ENCODE results near the gene ARRB1.

Gene ARRB1

GRCh38 chr11:75398906-75399305, 47.4 kb upstream of the ARRB1 start:
- Histone ChIP-seq H3K9ac (ENCODE audit: low read length) (no peak overlapping the region), H3K4me2 (ENCODE audit: low read length) (peak overlapping the region; percentile 90; the same call in 1 of the 2 replicates), H3K4me3 (ENCODE audit: low read depth, low read length, poor library complexity, severe bottlenecking) (peak overlapping the region; percentile 96)

GRCh38 chr11:75394085-75394840, 42.8 kb upstream of the ARRB1 start:
- no peaks in the 10 kb centered on the region for H3K27me3 ChIP-seq (ENCODE audit: insufficient read depth, low read length)
- no peaks in the 10 kb centered on the region for H3F3A ChIP-seq (ENCODE audit: insufficient read depth, low read length)
- H2AFZ ChIP-seq (ENCODE audit: low read length) = no peak overlapping the region
- no peaks in the 10 kb centered on the region for H3K9me3 ChIP-seq (ENCODE audit: low read length)
- H3K79me2 ChIP-seq (ENCODE audit: insufficient read depth, low read length) = no peaks in the 10 kb centered on the region
- H3K36me3 ChIP-seq (ENCODE audit: insufficient read depth, low read length) = no peaks in the 10 kb centered on the region
- H3K4me3 ChIP-seq (ENCODE audit: low read depth, low read length, poor library complexity, severe bottlenecking) = no peak overlapping the region
- no peak overlapping the region for H3K27ac ChIP-seq (ENCODE audit: low read depth, low read length, poor library complexity, severe bottlenecking)
- H3K9me2 ChIP-seq (ENCODE audit: low read depth, low read length) = no peaks in the 10 kb centered on the region
- no peak overlapping the region for H3K9ac ChIP-seq (ENCODE audit: low read length)
- no peaks in the 10 kb centered on the region for H4K20me1 ChIP-seq (ENCODE audit: insufficient read depth, low read length)
- no peaks in the 10 kb centered on the region for H3K4me1 ChIP-seq (ENCODE audit: insufficient read depth, low read length, severe bottlenecking)
- no peak for TF ChIP-seq CTCF (IDR thresholded peaks at IDR 0.05; ENCODE audit: low read length)
- no peak overlapping the region for H3K4me2 ChIP-seq (ENCODE audit: low read length)

More at GRCh38 chr11:75398906-75399305, 47.4 kb upstream of the ARRB1 start:
- Histone ChIP-seq H2AFZ (ENCODE audit: low read length) (peak overlapping the region; percentile 68; the same call in 1 of the 2 replicates), H3K4me1 (ENCODE audit: insufficient read depth, low read length, severe bottlenecking) (peaks cover 26% of the 10 kb centered on the region), H4K20me1 (ENCODE audit: insufficient read depth, low read length) (peaks cover 11% of the 10 kb centered on the region), H3K9me2 (ENCODE audit: low read depth, low read length) (no peaks in the 10 kb centered on the region), H3K36me3 (ENCODE audit: insufficient read depth, low read length) (peaks cover 43% of the 10 kb centered on the region), H3K27me3 (ENCODE audit: insufficient read depth, low read length) (no peaks in the 10 kb centered on the region), H3K27ac (ENCODE audit: low read depth, low read length, poor library complexity, severe bottlenecking) (no peak overlapping the region), H3K79me2 (ENCODE audit: insufficient read depth, low read length) (peaks cover 45% of the 10 kb centered on the region), H3F3A (ENCODE audit: insufficient read depth, low read length) (no peaks in the 10 kb centered on the region), H3K9me3 (ENCODE audit: low read length) (no peaks in the 10 kb centered on the region)
- TF ChIP-seq CTCF (IDR thresholded peaks at IDR 0.05; ENCODE audit: low read length) (no peak), EZH2 (IDR thresholded peaks at IDR 0.05; ENCODE audit: borderline replicate concordance, low read length) (no peak)

- Histone ChIP-seq H3F3A (ENCODE audit: insufficient read depth, low read length) (no peaks in the 10 kb centered on the region), H3K9me2 (ENCODE audit: low read depth, low read length) (no peaks in the 10 kb centered on the region), H3K4me1 (ENCODE audit: insufficient read depth, low read length, severe bottlenecking) (no peaks in the 10 kb centered on the region), H3K27ac (ENCODE audit: low read depth, low read length, poor library complexity, severe bottlenecking) (no peak overlapping the region), H3K36me3 (ENCODE audit: insufficient read depth, low read length) (no peaks in the 10 kb centered on the region), H3K9ac (ENCODE audit: low read length) (no peak overlapping the region), H3K4me2 (ENCODE audit: low read length) (no peak overlapping the region), H3K27me3 (ENCODE audit: insufficient read depth, low read length) (no peaks in the 10 kb centered on the region), H3K79me2 (ENCODE audit: insufficient read depth, low read length) (no peaks in the 10 kb centered on the region), H4K20me1 (ENCODE audit: insufficient read depth, low read length) (no peaks in the 10 kb centered on the region), H3K9me3 (ENCODE audit: low read length) (no peaks in the 10 kb centered on the region), H3K4me3 (ENCODE audit: low read depth, low read length, poor library complexity, severe bottlenecking) (no peak overlapping the region), H2AFZ (ENCODE audit: low read length) (no peak overlapping the region)
- TF ChIP-seq EZH2 (IDR thresholded peaks at IDR 0.05; ENCODE audit: borderline replicate concordance, low read length) = no peak
- TF ChIP-seq CTCF (IDR thresholded peaks at IDR 0.05; ENCODE audit: low read length) = no peak
Measured at GRCh38 chr11:75389925-75390324, 38.5 kb upstream of the ARRB1 start.

Measured in OCI-LY1 (cell line).